COLO668 (cell line): Measurements from ENCODE around the gene ESPN.
"Not testable (repeated sequence)": the region's sequence is repeated elsewhere in the genome, so short reads cannot be mapped to it uniquely, and the experiment has no call there.

ENCODE experiments used
- DNase-seq: peaks from one replicate; lab custom pipeline; 2025; ENCODE audit not compliant: unreplicated experiment; lab: John Stamatoyannopoulos, UW

The ESPN gene, protein sequence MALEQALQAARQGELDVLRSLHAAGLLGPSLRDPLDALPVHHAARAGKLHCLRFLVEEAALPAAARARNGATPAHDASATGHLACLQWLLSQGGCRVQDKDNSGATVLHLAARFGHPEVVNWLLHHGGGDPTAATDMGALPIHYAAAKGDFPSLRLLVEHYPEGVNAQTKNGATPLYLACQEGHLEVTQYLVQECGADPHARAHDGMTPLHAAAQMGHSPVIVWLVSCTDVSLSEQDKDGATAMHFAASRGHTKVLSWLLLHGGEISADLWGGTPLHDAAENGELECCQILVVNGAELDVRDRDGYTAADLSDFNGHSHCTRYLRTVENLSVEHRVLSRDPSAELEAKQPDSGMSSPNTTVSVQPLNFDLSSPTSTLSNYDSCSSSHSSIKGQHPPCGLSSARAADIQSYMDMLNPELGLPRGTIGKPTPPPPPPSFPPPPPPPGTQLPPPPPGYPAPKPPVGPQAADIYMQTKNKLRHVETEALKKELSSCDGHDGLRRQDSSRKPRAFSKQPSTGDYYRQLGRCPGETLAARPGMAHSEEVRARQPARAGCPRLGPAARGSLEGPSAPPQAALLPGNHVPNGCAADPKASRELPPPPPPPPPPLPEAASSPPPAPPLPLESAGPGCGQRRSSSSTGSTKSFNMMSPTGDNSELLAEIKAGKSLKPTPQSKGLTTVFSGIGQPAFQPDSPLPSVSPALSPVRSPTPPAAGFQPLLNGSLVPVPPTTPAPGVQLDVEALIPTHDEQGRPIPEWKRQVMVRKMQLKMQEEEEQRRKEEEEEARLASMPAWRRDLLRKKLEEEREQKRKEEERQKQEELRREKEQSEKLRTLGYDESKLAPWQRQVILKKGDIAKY

DNA sequence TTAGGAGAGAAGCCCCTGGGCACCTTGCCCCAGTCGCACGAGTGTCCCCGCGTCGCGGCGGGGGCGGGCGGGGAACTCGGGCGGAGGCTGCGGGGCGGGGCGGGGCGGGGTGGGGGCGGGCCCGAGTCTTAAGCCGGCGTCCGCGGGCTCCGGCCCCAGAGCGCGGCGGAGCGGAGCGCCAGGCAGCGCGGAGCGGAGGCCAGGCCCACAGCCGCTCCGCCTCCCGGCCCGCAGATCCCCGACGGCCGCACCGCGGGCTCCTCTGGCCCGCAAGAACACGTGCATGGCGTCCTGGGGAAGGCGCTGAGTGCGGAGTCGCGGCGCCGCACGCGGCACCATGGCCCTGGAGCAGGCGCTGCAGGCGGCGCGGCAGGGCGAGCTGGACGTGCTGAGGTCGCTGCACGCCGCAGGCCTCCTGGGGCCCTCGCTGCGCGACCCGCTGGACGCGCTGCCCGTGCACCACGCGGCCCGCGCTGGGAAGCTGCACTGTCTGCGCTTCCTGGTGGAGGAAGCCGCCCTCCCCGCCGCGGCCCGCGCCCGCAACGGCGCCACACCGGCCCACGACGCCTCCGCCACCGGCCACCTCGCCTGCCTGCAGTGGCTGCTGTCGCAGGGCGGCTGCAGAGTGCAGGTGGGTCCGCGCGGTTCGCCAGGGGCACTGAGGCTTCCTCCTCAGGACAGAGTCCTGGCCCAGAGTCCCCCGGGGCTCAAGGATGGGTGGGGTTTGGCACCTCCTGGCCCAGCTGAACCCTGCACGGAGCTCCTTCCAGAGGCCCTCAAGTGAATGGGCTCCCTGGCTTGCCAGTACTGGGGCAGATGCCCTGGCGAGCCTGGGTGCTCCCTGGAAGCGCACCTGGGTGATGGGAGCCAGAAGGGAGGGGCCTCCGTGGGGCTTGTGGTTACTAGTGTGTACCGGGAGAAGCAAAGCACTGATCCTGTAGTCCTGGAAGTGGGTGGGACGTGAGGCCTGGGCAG is at the start of gene ESPN:
Gene ESPN, plus strand, starts transcription at position 158 of the 975 bp plus-strand sequence. Its CDS starts 180 bp downstream, at position 338.
- DNase-seq, result peak; percentile 73

DNA sequence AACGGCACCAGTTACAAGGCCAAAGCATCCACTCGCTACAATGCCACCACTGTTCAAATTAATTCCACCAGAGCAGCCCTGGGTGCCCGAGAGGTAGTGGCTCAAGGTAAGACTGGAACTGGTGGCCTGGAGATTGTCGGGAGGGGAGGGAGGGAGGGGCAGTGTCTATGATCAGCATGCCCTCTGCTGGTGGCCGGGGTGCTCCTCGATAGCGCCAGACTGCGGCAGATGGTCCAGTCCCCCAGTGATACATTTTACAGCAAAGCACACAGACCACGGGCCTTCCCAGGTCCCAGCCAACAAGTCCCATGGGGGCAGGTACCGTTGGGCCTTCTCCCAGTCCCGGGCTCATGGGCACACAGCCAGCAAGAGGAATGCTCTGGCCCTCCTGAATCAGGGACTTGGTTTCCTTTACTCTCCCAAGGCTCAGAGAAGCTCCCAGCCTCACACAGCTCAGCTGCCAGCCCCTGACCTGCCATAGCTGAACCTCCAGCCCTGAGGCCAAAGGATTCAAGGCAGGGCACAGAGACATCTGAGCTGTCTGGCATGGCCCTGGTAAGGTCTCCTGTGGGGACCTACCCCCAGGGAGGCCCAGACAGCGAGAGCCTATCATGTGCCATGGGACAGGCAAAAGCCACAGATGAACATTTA is 46.4 kb upstream of the ESPN start:
- DNase-seq, result peak; percentile 61

DNA sequence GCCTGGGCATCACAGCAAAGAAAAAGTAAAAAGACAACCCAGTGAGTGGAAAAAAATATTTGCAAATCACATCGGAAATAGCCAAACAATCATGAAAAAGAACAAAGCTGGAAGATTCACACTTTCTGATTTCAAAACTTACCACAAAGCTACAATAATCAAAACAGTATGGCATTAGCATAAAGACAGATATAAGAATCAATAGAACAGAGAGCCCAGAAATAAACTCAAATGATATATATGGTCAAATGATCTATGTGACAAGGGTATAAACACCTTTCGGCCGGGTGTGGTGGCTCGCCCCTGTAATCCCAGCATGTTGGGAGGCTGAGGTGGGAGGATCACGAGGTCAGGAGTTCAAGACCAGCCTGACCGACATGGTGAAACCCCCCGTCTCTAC is 44.5 kb upstream of the ESPN start:
- DNase-seq, result no peak

DNA sequence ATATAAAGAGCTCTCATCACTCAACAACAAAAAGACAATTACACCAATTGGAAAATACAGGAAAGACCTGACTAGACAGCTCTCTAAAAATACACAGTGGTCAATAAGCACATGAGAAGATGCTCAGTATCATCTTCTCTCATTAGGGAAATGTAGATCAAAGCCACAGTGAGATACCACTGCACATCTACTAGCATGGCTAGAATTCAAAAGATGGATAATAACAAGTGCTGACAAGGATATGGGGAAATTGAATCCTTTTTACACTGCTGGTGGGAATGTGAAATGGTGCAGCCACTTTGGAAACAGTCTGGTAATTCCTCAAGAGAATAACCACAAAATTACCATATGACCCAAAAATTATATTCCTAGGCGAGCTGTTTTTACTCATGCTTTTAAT is 40.4 kb upstream of the ESPN start:
- no peak for DNase-seq

DNA sequence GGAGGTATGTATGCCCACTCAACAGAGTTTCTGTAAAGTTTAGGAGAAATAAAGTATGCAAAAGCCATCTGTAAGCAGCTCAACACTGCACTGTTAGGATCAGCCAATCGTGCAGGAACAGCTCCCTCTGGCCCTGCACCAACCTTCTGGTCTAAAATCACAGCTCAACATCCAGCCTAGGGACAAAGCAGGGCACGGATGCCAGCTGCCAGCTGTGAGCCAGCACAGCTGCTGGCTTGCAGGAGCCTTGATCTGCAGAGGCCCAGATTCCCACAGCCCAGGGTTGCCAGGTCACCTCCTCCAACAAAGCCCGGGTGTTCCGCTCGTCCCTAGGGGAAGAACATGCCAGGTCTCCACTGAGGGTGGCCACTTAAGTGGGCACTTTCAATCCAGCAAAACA is 39.6 kb upstream of the ESPN start:
- peak; percentile 54 for DNase-seq

DNA sequence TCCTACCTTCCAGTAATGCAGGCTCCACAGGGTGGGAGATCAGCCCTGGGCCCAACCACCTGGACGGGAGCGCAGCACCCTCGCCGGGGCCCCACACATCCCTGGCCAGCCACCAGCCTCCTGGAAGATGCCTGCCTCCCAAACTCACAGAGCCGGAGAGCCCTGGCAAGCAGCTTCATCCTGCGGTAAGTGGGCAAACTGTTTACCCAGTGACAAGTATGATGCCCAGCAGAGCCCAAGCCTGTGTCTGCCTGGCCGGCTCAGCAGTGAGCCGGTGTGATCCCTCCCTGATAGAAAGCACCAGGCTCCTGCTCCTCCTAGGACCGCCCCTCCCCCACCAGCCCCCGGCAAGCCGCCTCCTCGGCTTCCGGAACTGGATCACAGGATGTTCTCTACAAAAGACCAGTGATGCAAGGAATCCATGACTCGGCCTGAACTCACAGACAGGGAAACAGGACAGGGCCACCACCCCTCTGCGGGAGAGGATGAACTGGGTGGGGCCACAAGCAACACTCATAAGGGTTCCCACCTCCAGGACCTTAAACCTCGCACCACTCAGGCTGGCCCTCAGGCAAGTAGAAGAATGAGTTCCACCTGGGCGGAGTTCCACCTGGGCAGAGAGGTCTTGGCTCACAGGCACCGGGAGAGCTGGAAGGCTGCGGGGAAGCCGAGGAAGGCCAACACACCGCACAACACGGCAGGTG is 38.9 kb upstream of the ESPN start:
- DNase-seq, result peak; percentile 97

DNA sequence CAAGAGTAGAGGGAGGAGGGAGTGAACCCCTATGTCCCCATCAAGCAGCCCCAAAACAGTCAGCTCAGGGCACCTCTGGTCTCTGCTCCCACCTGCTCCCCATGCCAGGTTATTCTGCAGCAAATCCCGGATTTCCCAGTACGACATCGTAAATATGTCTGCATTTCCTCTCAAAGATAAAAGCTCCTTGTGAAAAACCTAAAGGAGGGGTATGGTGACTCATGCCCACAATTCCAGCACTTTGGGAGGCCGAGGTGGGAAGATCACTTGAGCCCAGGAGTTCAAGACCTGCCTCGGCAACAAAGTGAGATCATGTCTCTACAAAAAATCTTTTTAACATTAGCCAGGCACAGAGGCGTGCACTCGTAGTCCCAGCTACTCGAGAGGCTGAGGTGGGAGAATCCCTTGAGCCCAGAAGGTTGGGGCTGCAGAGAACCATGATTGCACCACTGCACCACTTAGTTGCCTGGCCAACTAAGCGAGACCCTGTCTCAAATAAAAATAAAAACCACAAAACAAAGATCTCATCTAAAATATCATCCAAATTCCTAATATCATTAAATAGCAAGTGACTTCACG is 38.1 kb upstream of the ESPN start:
- DNase-seq, result no peak

DNA sequence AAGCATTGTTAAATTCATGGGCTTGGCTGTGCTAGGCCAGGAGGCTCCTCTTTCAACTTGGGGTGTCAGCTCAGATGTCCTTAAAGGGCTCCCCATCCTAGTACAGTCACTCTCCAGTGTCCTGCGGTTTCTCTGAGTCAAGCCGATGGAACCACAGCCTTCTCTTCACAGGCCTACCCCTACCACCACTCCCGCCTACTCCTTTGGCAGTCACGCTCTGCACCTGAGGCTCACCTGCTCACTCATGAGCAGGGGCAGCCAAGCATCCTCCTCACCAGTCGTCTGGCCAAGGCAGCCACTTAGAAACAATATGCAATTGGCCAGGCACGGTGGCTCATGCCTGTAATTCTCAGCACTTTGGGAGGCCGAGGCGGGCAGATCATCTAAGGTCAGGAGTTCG is 34.6 kb upstream of the ESPN start:
- no peak for DNase-seq

DNA sequence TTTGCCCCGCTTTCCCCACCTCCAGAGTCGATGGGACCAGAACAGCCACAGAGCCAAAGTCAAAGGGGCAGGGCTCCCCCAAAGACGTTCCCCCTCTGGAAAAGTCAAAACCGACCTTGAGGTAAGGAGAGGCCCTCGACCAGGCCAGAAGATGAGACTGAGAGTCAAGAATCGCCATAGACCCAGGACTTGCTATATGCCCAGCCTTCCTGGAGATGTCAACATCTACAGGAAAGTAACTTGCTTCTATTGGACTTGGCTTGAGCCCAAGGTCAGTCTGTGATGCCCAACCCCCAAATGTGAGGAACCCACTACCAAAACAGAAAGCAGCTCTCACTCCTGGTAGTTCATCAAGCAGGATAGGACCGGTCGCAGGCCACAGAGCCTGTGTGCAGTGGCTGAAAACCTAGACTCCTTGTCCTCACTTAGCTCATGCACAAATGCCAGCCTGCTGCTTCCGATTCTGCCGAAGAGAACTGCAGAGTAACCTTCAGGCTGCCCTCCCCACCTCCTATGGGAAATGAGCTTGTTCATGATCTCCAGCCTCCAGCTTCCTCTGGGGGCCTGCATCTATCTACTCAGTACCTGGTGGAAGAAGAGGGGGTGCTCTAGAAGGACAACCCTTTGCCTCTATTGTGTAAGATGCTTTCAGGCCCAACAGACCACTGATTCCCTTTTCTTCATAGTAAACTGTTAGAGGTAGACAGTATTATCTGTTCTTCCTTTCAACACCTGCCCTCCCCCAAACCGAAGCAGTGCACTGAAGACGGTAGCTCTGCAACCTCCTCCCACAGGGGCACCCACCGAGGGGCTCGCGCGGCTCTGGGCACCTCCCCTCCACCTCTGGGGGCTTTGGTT is 32.4 kb upstream of the ESPN start:
- peak; percentile 49 for DNase-seq

DNA sequence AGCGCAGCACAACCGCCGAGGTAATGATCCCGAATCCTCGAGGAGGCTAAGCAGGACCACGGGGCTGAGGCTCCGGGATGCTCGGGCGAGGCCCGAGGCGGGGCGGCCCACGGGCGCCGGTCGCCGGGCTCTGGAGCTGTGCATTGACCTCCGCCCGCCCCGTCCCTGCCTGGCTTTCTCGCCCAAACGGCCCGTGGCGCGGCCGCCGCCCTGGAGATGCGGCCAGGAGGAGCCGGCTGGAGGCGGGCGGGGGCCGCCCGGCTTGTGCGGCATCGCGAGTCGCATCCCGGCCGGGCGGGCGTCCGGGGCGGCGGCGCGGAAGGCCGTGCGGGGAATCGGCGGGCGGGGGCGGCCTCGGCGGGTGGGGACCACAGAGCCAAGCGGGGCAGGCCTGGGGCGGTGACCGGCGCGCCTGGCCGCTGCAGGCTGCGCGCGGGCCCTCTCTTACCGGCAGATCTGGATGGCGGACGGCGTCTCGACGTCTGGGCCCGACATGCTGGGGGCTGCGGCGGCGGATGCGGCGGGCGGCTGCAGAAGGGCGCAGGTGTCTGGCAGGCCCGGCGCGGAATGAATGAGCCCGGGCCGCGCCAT is 31.7 kb upstream of the ESPN start:
- DNase-seq, result peak; percentile 80

DNA sequence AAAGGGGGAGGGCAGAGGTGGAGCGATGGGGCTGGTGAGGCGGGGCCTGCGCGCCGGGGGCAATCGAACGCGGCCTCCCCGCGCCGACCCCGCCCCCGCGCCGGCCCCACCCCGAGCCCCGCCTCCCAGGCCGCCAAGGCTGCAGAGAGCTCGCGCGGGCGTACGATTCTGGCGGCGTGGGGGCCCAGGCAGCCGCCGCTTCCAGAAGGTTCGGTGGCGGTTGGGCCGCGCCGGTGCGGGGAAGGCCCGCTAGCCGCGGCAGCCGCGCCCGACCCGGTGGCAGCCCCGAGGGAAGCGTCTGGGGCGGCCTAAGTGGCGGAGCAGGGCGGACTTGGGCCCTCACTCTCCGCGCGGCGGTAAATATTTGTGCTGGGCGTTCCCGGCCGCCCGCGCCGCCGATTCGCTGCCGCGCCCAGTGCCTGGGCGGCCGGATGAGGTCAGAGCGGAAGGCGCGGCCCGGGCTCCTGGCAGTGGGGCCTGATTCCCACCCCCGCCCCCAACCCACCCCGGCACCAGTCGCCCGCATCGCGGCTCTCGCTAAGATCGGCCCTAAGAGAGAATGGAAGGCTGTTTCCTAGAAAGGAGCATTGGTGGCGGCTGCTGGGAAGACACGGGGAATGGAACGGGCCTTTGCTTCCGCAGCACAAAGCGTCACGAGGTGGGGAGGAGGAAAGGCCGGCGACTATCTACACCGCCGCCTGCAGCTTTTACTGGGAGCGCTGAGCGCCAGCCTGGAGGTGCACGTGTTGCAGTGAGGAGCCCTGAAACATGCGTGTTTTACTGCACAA is 31.0 kb upstream of the ESPN start, which contains the start of gene ACOT7:
Gene ACOT7, minus strand, starts transcription at position 368 of the 788 bp plus-strand sequence. CDS start 368 bp downstream, outside the sequence.
- DNase-seq, result peak; percentile 99

DNA sequence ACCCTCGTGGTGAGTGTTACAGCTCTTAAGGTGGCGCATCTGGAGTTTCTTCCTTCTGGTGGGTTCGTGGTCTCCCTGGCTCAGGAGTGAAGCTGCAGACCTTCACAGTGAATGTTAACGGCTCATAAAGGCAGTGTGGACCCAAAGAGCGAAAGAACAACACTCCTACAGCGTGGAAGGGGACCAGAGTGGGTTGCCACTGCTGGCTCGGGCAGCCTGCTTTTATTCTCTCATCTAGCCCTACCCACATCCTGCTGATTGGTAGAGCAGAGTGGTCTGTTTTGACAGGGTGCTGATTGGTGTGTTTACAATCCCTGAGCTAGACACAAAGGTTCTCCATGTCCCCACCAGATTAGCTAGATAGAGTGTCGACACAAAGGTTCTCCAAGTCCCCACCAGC is 29.4 kb upstream of the ESPN start:
- not testable (repeated sequence) for DNase-seq

DNA sequence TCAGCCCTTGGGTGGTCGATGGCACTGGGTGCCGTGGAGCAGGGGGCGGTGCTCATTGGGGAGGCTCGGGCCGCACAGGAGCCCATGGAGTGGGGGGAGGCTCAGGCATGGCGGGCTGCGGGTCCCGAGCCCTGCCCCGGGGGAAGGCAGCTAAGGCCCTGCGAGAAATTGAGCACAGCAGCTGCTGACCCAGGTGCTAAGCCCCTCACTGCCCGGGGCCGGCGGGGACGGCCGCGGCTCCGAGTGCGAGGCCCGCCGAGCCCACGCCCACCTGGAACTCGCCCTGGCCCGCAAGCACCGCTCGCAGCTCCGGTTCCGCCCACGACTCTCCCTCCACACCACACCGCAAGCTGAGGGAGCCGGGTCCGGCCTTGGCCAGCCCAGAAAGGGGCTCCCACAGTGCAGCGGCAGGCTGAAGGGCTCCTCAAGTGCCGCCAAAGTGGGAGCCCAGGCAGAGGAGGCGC is 28.8 kb upstream of the ESPN start:
- DNase-seq, result not testable (repeated sequence)

DNA sequence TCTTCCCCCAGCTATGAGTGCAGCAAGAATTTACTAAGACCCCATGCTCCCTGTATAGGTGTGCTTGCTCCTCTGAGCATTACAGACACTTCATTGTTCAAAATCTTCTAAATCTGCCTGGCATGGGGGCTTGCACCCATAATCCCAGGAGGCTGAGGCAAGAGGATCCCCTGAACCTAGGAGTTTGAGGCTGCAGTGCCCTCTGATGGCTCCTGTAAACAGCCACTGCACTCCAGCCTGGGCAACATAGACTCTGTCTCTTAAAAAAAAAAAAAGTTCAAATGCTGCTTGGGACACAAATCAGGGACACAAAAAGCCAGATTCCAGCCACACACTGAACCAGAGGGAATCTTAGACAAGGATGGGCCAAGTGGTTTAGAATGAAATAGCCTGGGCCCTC is 27.6 kb upstream of the ESPN start:
- no peak for DNase-seq

DNA sequence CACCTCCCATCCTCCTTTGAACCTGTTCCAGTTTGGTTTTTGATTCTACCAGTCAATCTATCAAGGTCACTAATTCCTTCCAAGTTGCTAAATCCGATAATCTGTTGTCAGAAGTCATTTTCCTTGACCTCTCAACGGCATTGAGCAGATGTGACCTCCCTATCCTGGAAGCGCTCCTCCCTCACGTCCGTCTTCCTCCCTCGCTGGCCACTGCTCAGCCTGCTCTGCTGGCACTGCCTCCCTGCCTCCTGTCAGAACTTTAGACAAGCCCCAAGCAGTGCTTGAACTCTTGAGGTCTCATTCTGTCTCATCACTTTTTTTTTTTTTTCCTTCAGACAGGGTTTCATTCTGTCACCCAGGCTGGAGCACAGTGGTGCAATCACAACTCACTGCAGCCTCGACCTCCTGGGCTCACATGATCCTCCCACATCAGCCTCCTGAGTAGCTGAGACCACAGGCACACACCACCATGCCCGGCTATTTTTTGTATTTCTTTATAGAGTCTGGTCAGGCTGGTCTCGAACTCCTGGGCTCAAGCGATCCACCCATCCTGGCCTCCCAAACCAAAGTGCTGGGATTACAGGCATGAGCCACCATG is 26.6 kb upstream of the ESPN start:
- no peak for DNase-seq

DNA sequence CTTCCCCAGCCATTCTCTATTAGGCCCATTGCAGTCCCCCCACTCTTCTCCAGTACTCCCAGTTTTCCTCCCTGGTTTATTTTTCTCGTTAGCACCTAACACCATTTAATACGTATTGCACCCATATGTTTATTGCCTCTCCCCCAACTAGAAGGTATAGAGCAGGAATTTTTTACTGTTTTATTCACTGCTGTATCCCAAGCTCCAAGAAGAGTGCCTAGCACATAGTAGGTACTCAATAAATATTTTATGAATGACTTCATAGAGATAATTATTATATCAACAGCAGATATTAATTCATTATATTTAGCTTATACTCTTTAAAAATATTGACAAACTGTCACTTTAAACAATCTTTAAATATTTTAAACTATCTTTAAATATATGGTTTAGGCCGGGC is 25.3 kb upstream of the ESPN start:
- no peak for DNase-seq

DNA sequence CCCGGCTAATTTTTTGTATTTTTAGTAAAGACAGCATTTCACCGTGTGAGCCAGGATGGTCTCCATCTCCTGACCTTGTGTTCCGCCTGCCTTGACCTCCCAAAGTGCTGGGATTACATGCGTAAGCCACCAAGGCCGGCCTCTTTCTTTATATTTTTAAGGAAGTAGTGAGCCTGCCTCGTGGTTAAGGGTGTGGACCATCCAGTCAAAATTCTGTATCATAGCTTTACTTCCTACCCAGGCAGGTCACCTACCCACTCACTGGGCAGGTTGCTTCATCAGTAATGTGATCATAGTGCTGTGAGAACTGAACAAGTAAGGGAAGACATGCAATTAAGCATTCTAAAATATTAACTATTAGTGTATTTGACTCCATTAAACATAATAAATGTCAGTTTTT is 22.9 kb upstream of the ESPN start:
- DNase-seq, result no peak
